ENCODE measurements around the gene ZBED3. TPM values are rescaled to one million over a fixed set of nuclear protein-coding genes. Genes with fewer than 3 reads are reported as not detected.

ZBED3 gene
- total and polyA plus RNA-seq, 9 of the 15 experiments (the other 6 are each of a cell fraction or from before 2014, with no cell fraction given), result 0.01 to 0.03 (median 0.01) TPM; not detected in 5

DNA sequence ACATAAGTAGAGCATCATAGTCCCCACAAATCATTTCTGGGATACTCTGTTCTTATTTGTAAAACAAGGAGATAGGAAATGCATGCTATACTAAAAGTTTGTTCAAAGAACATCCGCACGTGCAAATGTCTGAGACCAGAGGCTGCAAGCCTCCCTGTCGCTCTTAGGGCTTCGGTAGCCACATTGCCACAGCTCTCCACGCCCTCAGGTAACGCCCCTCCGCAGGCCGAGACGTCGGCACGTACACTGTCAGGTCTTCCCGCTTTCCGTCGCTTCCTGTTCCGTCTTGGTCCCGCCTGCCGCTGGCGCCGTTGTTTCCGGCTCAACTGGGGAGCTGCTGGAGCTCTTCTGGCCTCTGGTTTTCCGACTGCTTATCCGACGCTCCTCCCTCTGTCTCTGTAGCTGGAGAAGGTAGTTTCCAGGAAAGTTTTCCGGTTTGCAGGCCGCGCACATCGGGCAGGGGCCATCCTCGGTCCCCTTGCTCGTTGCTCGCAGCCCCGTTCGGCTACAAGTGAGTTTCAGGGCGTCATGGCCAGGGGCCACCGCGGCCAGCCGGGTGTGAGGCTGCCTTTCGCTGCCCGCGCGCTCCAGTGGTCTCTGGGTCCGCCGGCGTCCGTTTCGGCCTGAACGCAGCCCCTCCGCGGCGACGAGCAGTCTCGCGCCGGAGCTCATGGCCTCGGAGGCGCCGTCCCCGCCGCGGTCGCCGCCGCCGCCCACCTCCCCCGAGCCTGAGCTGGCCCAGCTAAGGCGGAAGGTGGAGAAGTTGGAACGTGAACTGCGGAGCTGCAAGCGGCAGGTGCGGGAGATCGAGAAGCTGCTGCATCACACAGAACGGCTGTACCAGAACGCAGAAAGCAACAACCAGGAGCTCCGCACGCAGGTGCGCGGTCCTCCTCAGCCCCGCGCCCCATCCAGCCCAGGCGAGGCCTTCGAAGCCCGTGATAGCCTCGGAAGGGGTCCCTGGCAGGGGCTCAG, 56.7 kb downstream of the ZBED3 start, which contains the start of gene AGGF1 (continued):
- TF ChIP-seq, protein P1, sequence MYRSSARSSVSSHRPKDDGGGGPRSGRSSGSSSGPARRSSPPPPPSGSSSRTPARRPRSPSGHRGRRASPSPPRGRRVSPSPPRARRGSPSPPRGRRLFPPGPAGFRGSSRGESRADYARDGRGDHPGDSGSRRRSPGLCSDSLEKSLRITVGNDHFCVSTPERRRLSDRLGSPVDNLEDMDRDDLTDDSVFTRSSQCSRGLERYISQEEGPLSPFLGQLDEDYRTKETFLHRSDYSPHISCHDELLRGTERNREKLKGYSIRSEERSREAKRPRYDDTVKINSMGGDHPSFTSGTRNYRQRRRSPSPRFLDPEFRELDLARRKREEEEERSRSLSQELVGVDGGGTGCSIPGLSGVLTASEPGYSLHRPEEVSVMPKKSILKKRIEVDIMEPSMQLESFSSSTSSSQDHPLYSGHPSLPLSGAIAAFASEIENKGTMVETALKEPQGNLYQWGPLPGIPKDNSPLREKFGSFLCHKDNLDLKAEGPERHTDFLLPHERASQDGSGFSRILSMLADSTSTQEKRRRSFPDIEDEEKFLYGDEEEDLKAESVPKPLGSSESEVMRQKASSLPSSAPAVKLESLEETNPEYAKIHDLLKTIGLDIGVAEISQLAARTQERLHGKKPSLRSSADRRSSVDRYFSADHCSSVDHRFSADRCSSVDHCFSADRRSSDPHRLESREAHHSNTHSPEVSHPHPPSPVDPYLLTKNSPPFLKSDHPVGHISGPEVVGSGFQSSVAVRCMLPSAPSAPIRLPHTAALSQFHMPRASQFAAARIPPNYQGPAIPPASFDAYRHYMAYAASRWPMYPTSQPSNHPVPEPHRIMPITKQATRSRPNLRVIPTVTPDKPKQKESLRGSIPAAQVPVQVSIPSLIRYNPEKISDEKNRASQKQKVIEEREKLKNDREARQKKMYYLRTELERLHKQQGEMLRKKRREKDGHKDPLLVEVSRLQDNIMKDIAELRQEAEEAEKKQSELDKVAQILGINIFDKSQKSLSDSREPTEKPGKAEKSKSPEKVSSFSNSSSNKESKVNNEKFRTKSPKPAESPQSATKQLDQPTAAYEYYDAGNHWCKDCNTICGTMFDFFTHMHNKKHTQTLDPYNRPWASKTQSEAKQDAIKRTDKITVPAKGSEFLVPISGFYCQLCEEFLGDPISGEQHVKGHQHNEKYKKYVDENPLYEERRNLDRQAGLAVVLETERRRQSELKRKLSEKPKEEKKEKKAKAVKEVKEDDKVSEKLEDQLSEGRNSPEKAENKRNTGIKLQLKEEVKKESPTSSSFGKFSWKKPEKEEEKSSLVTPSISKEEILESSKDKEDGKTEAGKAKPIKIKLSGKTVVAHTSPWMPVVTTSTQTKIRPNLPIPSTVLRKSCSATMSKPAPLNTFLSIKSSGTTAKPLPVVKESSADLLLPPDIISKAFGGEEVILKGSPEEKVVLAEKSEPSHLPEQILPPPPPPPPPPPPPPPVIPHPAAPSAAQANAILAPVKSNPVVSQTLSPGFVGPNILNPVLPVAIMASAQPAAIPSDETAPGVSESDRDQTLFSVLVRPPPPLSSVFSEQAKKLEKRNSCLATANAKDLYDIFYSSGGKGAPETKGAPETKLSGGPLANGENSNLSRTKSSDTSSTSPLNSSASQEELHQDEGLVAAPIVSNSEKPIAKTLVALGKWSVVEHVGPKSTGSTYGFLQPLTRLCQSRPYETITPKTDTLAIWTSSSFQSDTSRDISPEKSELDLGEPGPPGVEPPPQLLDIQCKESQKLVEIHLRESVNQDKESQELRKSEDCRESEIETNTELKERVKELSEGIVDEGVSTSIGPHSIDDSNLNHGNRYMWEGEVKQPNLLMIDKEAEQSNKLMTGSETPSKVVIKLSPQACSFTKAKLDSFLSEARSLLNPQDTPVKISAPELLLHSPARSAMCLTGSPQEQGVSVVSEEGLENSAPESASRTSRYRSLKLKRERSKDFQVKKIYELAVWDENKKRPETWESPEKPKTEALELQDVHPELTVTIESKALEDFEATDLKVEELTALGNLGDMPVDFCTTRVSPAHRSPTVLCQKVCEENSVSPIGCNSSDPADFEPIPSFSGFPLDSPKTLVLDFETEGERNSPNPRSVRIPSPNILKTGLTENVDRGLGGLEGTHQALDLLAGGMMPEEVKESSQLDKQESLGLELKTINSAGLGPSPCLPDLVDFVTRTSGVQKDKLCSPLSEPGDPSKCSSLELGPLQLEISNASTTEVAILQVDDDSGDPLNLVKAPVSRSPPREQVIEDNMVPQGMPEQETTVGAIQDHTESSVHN (IDR thresholded peaks at IDR 0.05; ENCODE audit: borderline replicate concordance in 1 of 2, low read depth in 1 of 2), result no peak
- peak; percentile 34 for TF ChIP-seq CHD1 (IDR thresholded peaks at IDR 0.05; ENCODE audit: low read length)
- 0 out of 2 replicates have a peak, but pooled peaks have one; percentile 13 for TF ChIP-seq ZBTB17 (CRISPR knock-in tag; IDR thresholded peaks at IDR 0.05)
- no peak for TF ChIP-seq IRF2 (CRISPR knock-in tag; IDR thresholded peaks at IDR 0.05)
- TF ChIP-seq NFIX (CRISPR knock-in tag; IDR thresholded peaks at IDR 0.05; ENCODE audit: low read depth), result no peak
- TF ChIP-seq STAT5B (CRISPR knock-in tag; IDR thresholded peaks at IDR 0.05), result no peak
- TF ChIP-seq, protein P2, sequence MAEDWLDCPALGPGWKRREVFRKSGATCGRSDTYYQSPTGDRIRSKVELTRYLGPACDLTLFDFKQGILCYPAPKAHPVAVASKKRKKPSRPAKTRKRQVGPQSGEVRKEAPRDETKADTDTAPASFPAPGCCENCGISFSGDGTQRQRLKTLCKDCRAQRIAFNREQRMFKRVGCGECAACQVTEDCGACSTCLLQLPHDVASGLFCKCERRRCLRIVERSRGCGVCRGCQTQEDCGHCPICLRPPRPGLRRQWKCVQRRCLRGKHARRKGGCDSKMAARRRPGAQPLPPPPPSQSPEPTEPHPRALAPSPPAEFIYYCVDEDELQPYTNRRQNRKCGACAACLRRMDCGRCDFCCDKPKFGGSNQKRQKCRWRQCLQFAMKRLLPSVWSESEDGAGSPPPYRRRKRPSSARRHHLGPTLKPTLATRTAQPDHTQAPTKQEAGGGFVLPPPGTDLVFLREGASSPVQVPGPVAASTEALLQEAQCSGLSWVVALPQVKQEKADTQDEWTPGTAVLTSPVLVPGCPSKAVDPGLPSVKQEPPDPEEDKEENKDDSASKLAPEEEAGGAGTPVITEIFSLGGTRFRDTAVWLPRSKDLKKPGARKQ (CRISPR knock-in tag; IDR thresholded peaks at IDR 0.05), result no peak
- TF ChIP-seq MCM5 (IDR thresholded peaks at IDR 0.05; ENCODE audit: low read depth), result no peak
- TF ChIP-seq BCOR (IDR thresholded peaks at IDR 0.05), result peak; percentile 31; the same call in 1 of the 2 replicates
- TF ChIP-seq FIP1L1 (IDR thresholded peaks at IDR 0.05; ENCODE audit: low read depth, low read length, poor library complexity, severe bottlenecking), result peak; percentile 59
- TF ChIP-seq, protein P3, sequence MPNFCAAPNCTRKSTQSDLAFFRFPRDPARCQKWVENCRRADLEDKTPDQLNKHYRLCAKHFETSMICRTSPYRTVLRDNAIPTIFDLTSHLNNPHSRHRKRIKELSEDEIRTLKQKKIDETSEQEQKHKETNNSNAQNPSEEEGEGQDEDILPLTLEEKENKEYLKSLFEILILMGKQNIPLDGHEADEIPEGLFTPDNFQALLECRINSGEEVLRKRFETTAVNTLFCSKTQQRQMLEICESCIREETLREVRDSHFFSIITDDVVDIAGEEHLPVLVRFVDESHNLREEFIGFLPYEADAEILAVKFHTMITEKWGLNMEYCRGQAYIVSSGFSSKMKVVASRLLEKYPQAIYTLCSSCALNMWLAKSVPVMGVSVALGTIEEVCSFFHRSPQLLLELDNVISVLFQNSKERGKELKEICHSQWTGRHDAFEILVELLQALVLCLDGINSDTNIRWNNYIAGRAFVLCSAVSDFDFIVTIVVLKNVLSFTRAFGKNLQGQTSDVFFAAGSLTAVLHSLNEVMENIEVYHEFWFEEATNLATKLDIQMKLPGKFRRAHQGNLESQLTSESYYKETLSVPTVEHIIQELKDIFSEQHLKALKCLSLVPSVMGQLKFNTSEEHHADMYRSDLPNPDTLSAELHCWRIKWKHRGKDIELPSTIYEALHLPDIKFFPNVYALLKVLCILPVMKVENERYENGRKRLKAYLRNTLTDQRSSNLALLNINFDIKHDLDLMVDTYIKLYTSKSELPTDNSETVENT (CRISPR knock-in tag; IDR thresholded peaks at IDR 0.05), result no peak
- TF ChIP-seq ZNF766 (CRISPR knock-in tag; conservative IDR thresholded peaks at IDR 0.05), result no peak
- TF ChIP-seq GATAD2A (IDR thresholded peaks at IDR 0.05), result no peak
- TF ChIP-seq NR1H2 (CRISPR knock-in tag; IDR thresholded peaks at IDR 0.05), result no peak
- TF ChIP-seq MEF2D (tag; conservative IDR thresholded peaks at IDR 0.05; ENCODE audit: low read depth), result no peak

All from K562 (cell line).